Trophoblast cell (in vitro differentiated cells and primary cell): ENCODE measurements around the gene KLHDC7B.

Experiments
- DNase-seq, 2 donors: peaks; one replicate each; pipeline ENCODE4 v3.0.0-alpha.2; 2016
- H2AFZ ChIP-seq: 2 replicates; pipeline ENCODE4 v1.6.1; 2013; ENCODE audit warnings: low read length, moderate library complexity, mild to moderate bottlenecking; ENCODE audit not compliant: insufficient read depth, poor library complexity
- H2AK5ac ChIP-seq: 2 replicates; pipeline ENCODE4 v1.6.1; 2013; ENCODE audit warnings: mild to moderate bottlenecking, low read length
- H2BK120ac ChIP-seq: 2 replicates; pipeline ENCODE4 v1.6.1; 2013; ENCODE audit warnings: low read length, mild to moderate bottlenecking, moderate library complexity; ENCODE audit not compliant: insufficient read depth, poor library complexity
- H2BK12ac ChIP-seq: 2 replicates; pipeline ENCODE4 v1.6.1; 2013; ENCODE audit warnings: mild to moderate bottlenecking, low read length, moderate library complexity
- H2BK5ac ChIP-seq: 2 replicates; pipeline ENCODE4 v1.6.1; 2013; ENCODE audit warnings: low read length, low read depth, moderate library complexity, mild to moderate bottlenecking; ENCODE audit not compliant: poor library complexity
- H3K14ac ChIP-seq: 2 replicates; pipeline ENCODE4 v1.6.1; 2013; ENCODE audit warnings: mild to moderate bottlenecking, low read length
- H3K18ac ChIP-seq: 2 replicates; pipeline ENCODE4 v1.6.1; 2013; ENCODE audit warnings: mild to moderate bottlenecking, low read length
- H3K23ac ChIP-seq: 2 replicates; pipeline ENCODE4 v1.6.1; 2013; ENCODE audit warnings: low read length
- H3K27ac ChIP-seq: 2 replicates; pipeline ENCODE4 v1.5.1; 2013; ENCODE audit warnings: low read depth, mild to moderate bottlenecking, inconsistent platforms, low read length, moderate library complexity
- H3K27me3 ChIP-seq: 2 replicates; pipeline ENCODE4 v1.6.1; 2013; ENCODE audit warnings: inconsistent platforms, mild to moderate bottlenecking, low read length, moderate library complexity; ENCODE audit not compliant: insufficient read depth
- H3K36me3 ChIP-seq, 2 experiments: 1 replicate in 1 of 2; 2 replicates in 1 of 2; pipeline ENCODE4 v1.6.1; 2013; ENCODE audit warnings: low read length in 2 of 2, mild to moderate bottlenecking in 2 of 2, moderate library complexity in 1 of 2; ENCODE audit not compliant: insufficient read depth in 2 of 2, control insufficient read depth in 1 of 2
- H3K4ac ChIP-seq: 2 replicates; pipeline ENCODE4 v1.6.1; 2013; ENCODE audit warnings: low read depth, mild to moderate bottlenecking, low read length, moderate library complexity
- H3K4me1 ChIP-seq, 2 experiments: 1 replicate in 1 of 2; 2 replicates in 1 of 2; pipeline ENCODE4 v1.6.1; 2013; ENCODE audit warnings: low read length in 2 of 2, mild to moderate bottlenecking in 2 of 2, moderate library complexity in 1 of 2; ENCODE audit not compliant: insufficient read depth in 2 of 2, control insufficient read depth in 1 of 2
- H3K4me2 ChIP-seq: 2 replicates; pipeline ENCODE4 v1.6.1; 2013; ENCODE audit warnings: inconsistent platforms, mild to moderate bottlenecking, low read length, moderate library complexity
- H3K4me3 ChIP-seq: 2 replicates; pipeline ENCODE4 v1.5.1; 2013; ENCODE audit warnings: mild to moderate bottlenecking, low read depth, low read length, inconsistent platforms
- H3K79me1 ChIP-seq: one replicate; pipeline ENCODE4 v1.6.1; 2013; ENCODE audit warnings: low read length
- H3K79me2 ChIP-seq: 2 replicates; pipeline ENCODE4 v1.6.1; 2013; ENCODE audit warnings: low read length, mild to moderate bottlenecking; ENCODE audit not compliant: control insufficient read depth, insufficient read depth, poor library complexity
- H3K9ac ChIP-seq: 2 replicates; pipeline ENCODE4 v1.6.1; 2013; ENCODE audit warnings: mild to moderate bottlenecking, low read length
- H3K9me3 ChIP-seq: 2 replicates; pipeline ENCODE4 v1.6.1; 2013; ENCODE audit warnings: low read depth, mild to moderate bottlenecking, control low read depth, inconsistent platforms, low read length; ENCODE audit not compliant: insufficient read depth
- H4K12ac ChIP-seq: 2 replicates; pipeline ENCODE4 v1.6.1; 2013; ENCODE audit warnings: low read depth, mild to moderate bottlenecking, low read length, moderate library complexity
- H4K8ac ChIP-seq: 2 replicates; pipeline ENCODE4 v1.6.1; 2013; ENCODE audit warnings: low read depth, mild to moderate bottlenecking, low read length, moderate library complexity
- H4K91ac ChIP-seq: one replicate; pipeline ENCODE4 v1.6.1; 2013; ENCODE audit warnings: low read depth, mild to moderate bottlenecking, low read length, moderate library complexity
- WGBS: extraction: QIAGEN DNeasy Blood & Tissue Kit; methylation state at CpG from one replicate; pipeline ENCODE4 v1.1.7; 2013; ENCODE audit warnings: missing lambda C conversion rate; ENCODE audit not compliant: insufficient read length, insufficient coverage; ENCODE audit errors: extremely low coverage; 5-methylcytosine and 5-hydroxymethylcytosine counted together

KLHDC7B gene

GRCh38 chr22:50516891-50517290 is 28.8 kb upstream of the KLHDC7B start:
- H3K18ac ChIP-seq, result peak overlapping the region; percentile 28
- no peak overlapping the region for H2BK120ac ChIP-seq
- H2BK5ac ChIP-seq, result no peak overlapping the region
- no peak overlapping the region for H4K8ac ChIP-seq
- H3K79me1 ChIP-seq, result no peaks in the 10 kb centered on the region
- no peaks in the 10 kb centered on the region for H3K27me3 ChIP-seq
- H3K36me3 ChIP-seq, result peaks cover 44 to 51% of the 10 kb centered on the region in 2 experiments
- WGBS, result no CpG with 5 or more reads among the region's 16 CpGs
- no peak overlapping the region for H2AK5ac ChIP-seq
- H3K23ac ChIP-seq, result no peak overlapping the region
- no peak overlapping the region for H3K9ac ChIP-seq
- H3K4me2 ChIP-seq, result no peak overlapping the region
- H3K4me3 ChIP-seq, result peak overlapping the region; percentile 2
- no peak overlapping the region for H3K27ac ChIP-seq
- no peak overlapping the region for H3K14ac ChIP-seq
- no peak for DNase-seq
- no peaks in the 10 kb centered on the region for H3K9me3 ChIP-seq
- H3K4ac ChIP-seq, result peak overlapping the region; percentile 16
- H3K4me1 ChIP-seq, result peaks cover 5 to 8% of the 10 kb centered on the region in 2 experiments
- no peak overlapping the region for H4K12ac ChIP-seq
- no peak overlapping the region for H2BK12ac ChIP-seq
- H4K91ac ChIP-seq, result no peak overlapping the region
- H3K79me2 ChIP-seq, result no peaks in the 10 kb centered on the region
- no peak overlapping the region for H2AFZ ChIP-seq

GRCh38 chr22:50517495-50518260 is 28.0 kb upstream of the KLHDC7B start:
- Histone ChIP-seq H3K79me2 (no peaks in the 10 kb centered on the region), H3K27me3 (no peaks in the 10 kb centered on the region), H3K4ac (no peak overlapping the region), H3K4me2 (no peak overlapping the region), H2AFZ (no peak overlapping the region), H3K9me3 (no peaks in the 10 kb centered on the region), H3K27ac (no peak overlapping the region), H3K9ac (no peak overlapping the region), H3K79me1 (no peaks in the 10 kb centered on the region), H4K12ac (no peak overlapping the region), H3K4me1 (peaks cover 5 to 8% of the 10 kb centered on the region in 2 experiments), H4K8ac (no peak overlapping the region), H3K18ac (no peak overlapping the region), H3K36me3 (peaks cover 52 to 57% of the 10 kb centered on the region in 2 experiments), H3K23ac (no peak overlapping the region), H2BK120ac (no peak overlapping the region), H2BK5ac (no peak overlapping the region), H3K14ac (no peak overlapping the region), H2AK5ac (no peak overlapping the region), H3K4me3 (no peak overlapping the region), H2BK12ac (no peak overlapping the region), H4K91ac (no peak overlapping the region)
- no peak for DNase-seq
- WGBS, result no CpG with 5 or more reads among the region's 20 CpGs

DNA sequence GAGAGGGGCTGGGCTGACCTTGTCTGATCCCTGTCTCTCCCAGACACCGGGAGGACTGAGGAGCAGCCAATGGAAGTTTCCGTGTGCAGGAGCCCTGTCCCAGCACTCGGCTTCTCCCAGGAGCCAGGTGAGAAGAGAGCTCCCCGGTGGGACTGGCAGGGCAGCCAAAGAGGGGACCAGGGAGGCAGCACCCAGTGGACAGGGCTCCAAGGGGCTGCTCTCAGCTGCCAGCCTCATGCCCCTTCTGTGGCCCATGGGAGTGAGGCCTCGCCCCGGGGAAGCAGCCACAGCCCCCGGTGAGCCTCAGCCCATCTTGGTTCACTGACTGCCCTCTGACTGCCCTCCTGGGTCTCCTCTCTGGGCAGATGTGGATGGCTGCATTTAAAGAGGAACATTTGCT is 27.1 kb upstream of the KLHDC7B start:
- Histone ChIP-seq H3K23ac (no peak overlapping the region), H2AFZ (no peak overlapping the region), H3K9me3 (no peaks in the 10 kb centered on the region), H3K36me3 (peaks cover 61 to 66% of the 10 kb centered on the region in 2 experiments), H2BK120ac (no peak overlapping the region), H3K27ac (no peak overlapping the region), H3K4ac (no peak overlapping the region), H3K4me1 (peaks cover 6 to 10% of the 10 kb centered on the region in 2 experiments), H4K91ac (no peak overlapping the region), H2BK12ac (no peak overlapping the region), H3K79me2 (no peaks in the 10 kb centered on the region), H4K8ac (no peak overlapping the region), H3K27me3 (no peaks in the 10 kb centered on the region), H3K4me2 (no peak overlapping the region), H3K4me3 (no peak overlapping the region), H4K12ac (no peak overlapping the region), H2BK5ac (no peak overlapping the region), H2AK5ac (no peak overlapping the region), H3K9ac (no peak overlapping the region), H3K14ac (no peak overlapping the region), H3K79me1 (no peaks in the 10 kb centered on the region), H3K18ac (no peak overlapping the region)
- no peak for DNase-seq
- WGBS, result no CpG with 5 or more reads among the region's 7 CpGs

DNA sequence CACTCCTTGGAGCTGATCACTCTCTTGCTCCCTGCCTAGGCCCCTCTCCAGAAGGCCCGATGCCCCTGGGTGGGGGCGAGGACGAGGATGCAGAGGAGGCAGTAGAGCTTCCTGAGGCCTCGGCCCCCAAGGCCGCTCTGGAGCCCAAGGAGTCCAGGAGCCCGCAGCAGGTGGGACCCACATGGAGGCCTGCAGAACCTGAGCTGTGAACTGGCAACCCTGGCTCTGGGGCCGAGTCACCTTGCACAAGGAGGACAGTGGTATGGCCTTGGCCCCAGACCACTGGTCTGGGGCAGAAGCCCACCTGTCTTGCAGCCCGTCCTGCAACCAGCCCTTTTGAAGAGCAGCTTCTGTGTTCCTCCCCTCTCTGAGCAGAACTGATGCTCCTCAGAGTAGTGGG is 26.5 kb upstream of the KLHDC7B start:
- no peak overlapping the region for H3K4me2 ChIP-seq
- no peaks in the 10 kb centered on the region for H3K27me3 ChIP-seq
- H3K14ac ChIP-seq, result no peak overlapping the region
- H3K9ac ChIP-seq, result no peak overlapping the region
- no peak overlapping the region for H2BK12ac ChIP-seq
- no CpG with 5 or more reads among the region's 8 CpGs for WGBS
- no peak overlapping the region for H4K8ac ChIP-seq
- H3K36me3 ChIP-seq, result peaks cover 65 to 72% of the 10 kb centered on the region in 2 experiments
- no peak overlapping the region for H2AFZ ChIP-seq
- no peak overlapping the region for H2BK120ac ChIP-seq
- H3K9me3 ChIP-seq, result no peaks in the 10 kb centered on the region
- no peaks in the 10 kb centered on the region for H3K79me2 ChIP-seq
- H3K4ac ChIP-seq, result no peak overlapping the region
- no peak overlapping the region for H3K23ac ChIP-seq
- H4K91ac ChIP-seq, result no peak overlapping the region
- H3K79me1 ChIP-seq, result no peaks in the 10 kb centered on the region
- no peak overlapping the region for H3K18ac ChIP-seq
- DNase-seq, result no peak
- no peak overlapping the region for H4K12ac ChIP-seq
- H2BK5ac ChIP-seq, result no peak overlapping the region
- no peak overlapping the region for H2AK5ac ChIP-seq
- peaks cover 12 to 16% of the 10 kb centered on the region in 2 experiments for H3K4me1 ChIP-seq
- no peak overlapping the region for H3K27ac ChIP-seq
- H3K4me3 ChIP-seq, result no peak overlapping the region
